KG1 (cell line): ENCODE data around the gene CAMK2D.

ENCODE experiments used
- DNase-seq: peaks from one replicate; lab custom pipeline; 2025; lab: John Stamatoyannopoulos, UW

The CAMK2D gene

DNA sequence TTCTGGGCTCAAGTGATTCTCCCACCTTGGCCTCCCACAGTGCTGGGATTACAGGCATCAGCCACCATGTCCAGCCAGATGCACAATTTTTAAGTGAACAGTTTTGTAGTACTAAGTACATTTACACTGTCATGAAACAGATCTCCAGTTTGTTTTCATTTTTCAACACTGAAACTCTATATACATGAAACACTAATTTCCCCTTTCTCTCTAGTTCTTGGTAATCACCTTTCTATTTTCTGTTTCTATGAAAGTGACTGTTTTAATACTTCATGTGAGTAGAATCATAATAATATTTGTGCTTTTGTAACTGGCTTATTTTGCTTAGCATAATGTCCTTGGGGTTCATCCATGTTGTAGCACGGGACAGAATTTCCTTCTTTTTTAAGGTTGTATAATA is 237.4 kb downstream of the CAMK2D start:
- DNase-seq: no peak

DNA sequence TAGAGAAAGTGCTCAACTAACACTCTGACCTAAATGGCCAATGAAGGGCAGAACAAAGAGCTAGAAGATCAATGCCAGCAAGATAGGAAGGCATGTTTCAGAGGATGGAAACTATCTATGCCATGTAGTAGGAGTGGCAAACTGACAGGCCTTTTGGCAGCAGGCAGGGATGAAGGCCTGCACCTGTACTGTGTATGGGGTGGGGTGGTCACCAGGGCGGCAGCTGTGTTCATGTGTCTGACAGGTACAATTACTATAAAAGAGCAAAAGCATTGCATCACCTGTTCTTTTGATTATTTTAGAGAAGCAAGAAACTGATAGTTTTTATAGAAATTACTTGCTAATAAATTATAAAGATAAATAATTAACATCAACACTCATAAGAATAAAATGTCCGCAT is 239.1 kb downstream of the CAMK2D start:
- DNase-seq: no peak

DNA sequence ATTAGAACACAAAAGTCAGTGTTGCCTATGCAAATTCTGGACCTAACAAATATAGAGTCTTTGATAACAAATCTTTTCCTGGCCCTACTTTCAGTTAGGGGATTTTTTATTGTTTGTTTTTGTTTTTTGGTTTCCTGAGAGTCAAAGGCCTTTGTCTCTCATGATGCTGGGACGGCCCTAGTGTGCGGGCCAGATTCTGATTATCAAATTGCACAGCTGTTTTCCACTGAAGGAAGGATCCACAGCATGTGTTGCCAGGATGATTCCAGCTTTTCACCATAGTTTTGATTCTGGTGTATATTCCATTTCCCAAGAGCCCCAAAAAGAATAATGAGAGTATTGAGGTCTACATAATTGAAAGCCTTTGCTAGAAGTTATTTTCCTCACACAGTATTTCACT is 248.2 kb downstream of the CAMK2D start:
- no peak for DNase-seq

DNA sequence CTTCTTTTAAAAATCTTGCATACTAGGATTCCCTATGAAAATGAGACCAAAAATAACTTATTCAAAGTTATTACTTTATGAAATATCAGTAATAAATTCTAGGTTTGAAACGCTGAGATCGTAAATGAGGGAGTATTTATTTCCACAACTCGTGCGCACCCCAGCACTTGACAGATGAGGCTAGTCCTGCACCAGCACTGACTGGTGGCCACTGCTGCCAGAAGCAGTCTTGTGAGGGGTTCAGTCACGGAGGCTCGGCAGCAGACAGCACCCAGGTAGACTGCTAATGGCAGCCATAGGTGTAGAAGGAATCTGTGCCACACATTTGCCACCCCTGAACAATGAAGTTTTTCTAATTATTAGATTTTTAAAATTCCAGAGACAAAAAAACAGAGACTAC is 248.7 kb downstream of the CAMK2D start:
- DNase-seq: no peak

DNA sequence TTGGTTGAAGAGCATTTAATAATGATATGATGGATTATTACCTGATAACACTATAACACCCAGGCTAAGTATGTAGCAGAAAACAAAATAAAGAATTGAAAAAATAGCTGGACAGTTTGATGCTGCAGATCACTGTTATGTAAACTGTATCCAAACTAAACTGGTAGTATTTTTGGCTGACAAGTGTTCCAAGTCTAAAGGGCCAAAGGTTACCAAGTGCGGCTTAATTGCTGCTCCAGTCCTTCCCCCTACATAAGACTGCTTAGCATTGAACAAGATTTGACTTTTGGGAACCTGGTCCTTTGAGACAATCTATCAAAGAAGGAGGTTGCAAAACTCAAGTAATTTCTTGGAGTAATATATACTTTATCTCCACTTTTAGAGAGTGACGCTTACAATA is 249.6 kb downstream of the CAMK2D start:
- no peak for DNase-seq

DNA sequence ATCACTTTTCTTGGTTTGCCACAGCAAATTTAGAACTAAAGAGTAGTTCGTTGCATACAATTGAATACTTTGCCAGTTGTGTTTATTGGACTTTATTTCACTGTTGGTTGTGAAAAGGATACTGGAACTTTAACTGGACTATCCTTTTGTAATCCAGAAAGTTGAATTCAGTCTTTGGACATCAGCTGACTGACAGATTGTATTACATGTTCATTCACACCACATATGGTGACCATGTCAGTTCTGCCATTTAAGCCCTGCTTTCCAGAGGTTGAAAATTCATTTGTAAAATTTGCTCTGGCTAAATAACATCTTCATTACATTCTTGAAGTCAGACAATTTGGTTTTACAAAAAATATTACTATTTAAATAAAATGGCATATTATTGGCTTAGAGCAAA is 251.7 kb downstream of the CAMK2D start:
- DNase-seq: no peak

DNA sequence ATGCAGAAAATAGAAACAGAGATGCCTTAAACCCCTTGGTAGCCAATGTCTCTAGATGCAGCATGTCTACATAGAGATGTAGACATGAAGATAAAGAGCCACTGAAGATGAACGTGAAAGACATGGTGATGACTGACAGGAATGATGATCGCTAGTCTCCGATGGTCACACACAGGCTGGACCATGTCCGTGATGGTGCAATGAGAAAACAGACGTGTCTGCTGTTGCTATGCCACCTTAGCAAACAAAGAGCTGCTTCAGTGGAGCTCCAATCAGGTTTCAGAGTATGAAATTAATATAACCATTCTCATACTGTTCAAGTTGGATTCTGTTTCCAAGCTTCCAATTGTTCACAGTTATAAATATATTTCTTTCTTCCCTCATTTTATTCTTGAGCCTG is 256.5 kb downstream of the CAMK2D start:
- DNase-seq: no peak

DNA sequence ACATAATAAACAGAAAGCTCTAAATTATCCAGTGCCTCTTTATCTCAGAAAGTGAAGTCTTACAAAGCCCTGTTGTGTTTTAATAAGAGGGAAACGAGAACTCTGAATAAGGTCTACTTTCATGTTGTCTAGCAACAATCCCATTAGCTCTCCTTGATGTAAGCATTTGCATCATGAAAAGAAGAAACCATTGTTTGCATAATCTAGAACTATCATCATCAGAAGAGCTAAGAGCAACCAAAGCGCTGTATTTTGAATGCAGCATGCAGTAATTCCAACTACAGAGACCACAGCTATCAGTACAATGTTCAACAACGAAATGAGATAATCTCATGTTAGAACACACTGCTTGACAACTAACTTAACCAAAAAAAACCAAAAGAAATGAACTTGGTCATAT is 257.1 kb downstream of the CAMK2D start:
- no peak for DNase-seq

DNA sequence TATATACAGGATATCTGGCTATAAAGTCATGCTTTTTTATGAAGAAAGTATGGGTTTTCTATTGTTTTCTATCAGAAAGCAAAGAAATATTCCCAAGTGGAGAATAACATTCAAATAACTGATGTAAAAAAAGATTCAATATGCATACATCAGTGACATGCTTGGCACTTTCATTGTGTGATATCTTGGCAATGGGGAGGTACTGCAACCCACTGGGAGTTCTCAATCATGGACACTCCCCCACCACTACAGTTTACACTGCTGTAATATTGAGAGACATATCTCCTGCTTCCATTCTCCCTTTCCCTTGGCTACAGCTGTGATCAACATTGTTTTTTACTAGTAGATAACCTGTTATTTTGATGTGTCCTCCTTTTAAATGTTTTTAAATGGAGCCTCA is 257.8 kb downstream of the CAMK2D start:
- DNase-seq: no peak

DNA sequence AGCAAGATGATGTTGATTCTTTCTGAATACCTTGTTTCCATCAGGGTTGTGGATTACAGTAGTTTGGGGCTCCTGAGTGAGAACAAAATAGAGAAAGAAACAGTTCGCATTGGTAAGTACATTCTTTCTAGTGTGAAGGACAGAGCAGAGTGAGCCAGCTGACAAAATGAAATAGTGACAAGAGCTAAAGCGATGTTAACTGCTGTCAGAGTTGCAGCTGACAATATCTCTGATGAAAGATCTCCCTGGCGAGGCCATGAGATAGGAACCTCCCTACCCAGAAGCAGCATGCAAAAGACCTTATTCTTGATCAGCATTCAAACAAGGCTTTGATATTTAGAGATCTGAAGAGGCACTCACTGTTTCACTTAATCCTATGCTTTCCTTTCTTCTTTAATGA is 258.6 kb downstream of the CAMK2D start:
- no peak for DNase-seq

DNA sequence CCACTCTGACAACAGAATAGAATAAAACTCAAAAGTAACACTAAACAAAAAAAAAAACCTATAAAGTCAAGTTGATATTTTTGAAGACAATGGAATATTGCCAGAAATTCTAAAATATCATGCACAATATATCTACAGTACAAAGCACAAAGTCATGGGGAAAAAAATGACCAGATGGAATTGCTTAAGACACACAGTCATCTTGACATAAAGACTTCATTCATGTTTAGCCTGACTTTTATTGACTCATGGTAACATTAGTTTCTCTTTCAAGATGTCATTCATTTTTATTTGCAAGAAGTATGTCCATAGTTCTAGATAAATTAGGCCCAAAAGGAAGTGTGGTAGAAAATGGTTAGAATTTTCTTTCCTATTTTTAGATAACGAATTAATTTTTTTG is 259.1 kb downstream of the CAMK2D start:
- DNase-seq: no peak

DNA sequence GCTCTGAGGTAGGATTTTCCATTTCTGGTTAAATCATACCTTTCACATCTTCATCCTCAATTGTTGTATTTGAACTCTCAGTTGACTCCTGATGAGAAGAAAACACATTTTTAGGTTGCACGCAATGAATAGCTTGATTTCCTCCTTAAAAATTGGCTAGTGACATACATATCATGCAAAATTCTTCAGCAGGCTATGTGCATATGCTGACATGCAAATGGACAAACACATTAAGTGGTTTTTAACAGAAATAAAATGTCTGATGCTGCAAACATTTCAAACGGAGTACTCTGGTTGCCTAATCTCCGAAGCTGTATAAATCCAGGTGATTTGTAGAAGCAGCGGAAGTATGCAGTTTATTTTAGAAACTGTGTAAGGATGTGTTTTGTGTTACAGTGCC is 261.1 kb downstream of the CAMK2D start:
- DNase-seq: no peak

DNA sequence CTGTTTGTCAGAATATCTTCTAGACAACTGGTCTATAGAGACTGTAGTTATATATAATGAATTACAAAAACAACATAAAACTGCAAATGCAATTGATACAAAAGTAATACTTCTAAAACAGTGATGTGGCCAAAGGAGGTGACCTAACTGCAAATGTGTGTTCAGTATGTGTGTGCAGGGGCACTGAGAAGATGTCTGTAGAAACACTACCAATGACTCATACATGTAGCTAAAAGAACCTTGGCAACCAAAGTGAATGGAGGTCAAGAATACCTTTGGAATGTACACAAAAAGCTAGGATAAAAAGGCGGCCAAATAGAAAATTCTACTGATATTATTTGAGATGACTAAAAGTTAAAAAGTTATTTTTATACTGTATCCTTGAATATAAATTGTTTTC is 261.8 kb downstream of the CAMK2D start:
- no peak for DNase-seq

DNA sequence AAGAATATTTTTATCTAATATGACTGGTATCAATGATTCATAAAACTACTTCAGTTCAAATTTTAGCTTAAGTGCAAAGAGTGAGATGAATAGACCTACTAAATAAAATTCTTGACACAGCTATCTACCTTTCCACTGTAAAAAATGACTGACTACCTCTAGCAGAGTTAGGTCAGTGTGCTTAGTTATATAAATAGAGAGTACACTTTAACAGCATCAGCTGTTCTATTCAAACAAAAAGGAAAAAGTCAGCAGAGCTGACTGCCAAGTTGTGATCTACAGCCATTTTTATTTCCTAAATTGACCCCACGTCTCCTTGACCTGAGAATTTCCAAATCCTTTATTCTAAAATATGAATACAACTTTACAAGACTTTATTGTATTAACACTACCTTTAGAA is 262.4 kb downstream of the CAMK2D start:
- DNase-seq: no peak

DNA sequence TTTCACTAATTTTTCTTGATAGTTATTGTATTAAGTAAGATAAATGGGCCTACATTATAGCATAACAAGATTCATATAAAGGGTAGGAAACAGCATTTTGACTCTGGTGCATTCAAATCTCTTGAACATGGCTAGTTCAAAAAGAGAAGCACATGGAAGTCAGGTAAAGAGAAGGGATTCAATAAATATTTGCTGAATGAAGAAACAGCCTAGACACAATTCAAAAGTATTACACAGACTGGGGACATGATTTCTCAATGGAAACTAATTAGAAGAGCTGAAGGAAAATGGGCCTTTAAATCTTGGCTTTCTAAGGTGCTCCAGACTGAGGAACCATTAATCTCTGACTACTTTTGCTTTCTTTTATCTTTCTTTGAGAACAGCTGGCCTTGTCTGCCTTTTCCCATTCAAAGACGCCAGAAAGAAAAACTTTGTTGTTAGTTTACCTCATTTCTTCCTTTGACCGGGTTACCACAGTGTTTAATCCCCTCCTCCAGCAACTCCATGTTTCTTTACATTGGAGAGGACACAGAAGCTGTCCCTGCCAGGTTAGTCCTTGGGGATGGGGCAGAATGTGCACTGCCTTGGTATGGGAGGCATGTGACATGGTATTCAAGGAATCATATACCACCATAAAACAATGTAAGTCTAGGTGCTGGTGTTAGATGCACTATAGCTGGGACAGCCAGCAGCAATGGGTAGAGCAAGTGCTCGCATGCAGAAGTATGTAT is 264.2 kb downstream of the CAMK2D start:
- no peak for DNase-seq

DNA sequence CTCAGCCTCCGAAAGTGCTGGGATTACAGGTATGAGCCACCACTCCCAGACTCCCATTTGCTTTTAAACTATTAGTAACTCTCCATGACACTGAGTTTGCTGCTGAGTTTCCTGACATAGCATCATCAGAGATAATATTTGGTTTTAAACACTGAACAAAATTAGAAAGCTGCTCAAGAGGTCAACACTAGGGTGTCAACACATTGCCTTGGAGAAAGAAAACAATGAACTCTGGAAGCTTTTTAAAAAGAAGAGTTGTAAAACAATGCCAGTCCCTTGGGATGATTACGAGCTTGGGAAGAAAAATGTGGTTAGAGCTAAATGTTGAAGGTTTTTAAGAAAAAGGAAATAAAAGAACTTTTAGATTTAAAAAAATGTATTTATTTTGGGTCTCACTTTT is 264.8 kb downstream of the CAMK2D start:
- no peak for DNase-seq

DNA sequence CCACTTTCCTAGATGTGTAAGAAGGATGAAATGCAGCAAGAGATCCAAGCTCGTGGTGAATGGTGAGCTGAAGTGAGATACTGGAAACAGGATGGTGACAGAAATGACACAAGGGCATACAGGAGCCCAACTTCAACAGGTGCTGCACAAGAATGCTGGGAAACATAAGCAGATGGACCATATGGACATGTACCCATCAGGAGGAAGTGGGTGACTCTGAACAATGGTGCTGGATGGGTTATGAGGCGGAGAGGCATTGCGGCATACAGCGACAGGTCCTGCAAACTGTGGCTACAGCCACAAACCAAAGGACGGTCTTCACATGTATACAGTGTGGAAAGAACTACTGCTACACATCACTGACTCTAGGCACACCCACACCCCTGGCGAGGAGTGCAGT is 265.7 kb downstream of the CAMK2D start:
- no peak for DNase-seq

DNA sequence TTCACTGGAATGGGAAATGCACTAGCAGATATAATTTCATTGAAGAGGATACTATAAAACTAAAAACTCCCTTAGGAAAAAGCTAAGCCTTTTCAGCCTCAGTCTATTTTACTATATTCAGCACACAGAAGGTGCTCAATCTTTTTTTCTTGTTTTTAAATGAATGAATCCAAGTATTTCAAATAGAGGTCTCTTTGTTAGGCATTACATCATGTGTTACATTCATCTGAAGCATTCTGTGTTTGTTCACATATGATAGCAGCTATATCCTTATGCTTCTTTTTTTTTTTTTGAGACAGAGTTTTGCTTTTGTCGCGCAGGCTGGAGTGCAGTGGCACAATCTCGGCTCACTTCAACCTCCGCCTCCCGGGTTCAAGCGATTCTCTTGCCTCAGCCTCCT is 278.4 kb downstream of the CAMK2D start:
- DNase-seq: no peak

DNA sequence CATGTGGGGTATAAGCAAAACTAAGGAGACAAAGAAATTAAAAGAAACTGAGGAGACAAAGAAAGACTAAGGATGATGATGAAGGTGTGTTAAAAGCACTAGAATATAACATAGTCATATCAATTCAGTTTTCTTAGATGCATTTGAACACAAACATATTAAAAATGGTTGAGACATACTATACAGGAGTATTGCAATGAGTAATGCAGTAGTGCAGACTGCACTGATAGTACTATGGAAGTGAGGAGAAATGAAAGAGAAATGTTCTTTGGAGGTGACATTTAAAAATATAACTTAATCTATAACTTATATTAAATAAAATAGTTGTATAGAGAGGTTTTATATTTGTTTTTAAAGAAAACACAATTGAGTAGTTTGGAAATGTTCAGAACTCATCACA is 279.2 kb downstream of the CAMK2D start:
- DNase-seq: no peak

DNA sequence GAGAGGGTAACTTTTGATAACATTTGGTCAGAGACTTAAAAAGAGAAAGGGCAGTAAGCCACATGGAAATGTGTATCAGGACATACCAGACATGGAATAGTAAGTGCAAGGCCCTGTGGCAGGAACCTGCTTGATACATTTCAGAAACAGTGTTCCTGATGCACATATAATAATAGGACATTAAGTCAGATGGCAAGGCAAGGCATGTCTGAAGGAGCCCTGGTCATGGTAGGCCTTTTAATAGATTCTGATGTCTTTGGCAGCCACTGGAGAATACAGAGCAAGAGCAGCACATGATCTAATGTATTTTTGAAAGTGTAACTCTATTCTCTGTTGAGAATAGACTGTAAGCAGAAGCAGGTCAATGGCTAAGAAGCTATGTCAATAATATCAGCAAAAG is 279.7 kb downstream of the CAMK2D start:
- no peak for DNase-seq

DNA sequence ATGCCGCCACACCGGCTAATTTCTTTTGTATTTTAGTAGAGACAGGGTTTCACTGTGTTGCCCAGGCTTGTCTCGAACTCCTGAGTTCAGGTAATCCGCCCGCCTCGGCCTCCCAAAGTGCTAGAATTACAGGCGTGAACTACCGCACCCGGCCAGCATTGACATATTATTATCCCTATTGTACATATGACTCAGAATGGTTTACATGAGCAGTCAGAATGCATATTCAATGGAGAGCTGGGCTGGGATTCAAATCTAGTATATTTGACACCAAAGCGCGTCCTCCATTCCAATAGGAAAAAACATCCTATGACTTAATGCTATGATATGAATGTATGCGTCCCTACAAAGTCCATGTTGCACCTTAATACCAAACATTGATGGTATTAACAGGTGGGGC is 281.4 kb downstream of the CAMK2D start:
- DNase-seq: no peak

DNA sequence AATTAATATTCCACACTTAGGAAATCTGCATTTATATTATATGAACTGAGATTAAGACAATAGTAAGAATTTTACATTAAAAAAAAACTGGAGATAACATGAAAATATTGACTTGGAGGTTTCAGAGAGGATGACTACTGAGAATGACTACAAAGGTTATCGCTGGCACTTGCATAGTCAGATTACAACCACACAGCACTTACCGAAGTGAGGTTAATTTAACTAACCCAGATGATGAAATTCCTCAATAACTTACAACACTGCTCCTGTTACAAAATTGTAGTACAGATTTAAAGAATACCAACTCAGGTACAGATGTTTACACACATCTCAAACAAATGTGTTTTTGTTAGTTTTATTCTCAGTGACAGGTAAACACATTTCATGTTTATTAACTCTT is 283.5 kb downstream of the CAMK2D start:
- no peak for DNase-seq

DNA sequence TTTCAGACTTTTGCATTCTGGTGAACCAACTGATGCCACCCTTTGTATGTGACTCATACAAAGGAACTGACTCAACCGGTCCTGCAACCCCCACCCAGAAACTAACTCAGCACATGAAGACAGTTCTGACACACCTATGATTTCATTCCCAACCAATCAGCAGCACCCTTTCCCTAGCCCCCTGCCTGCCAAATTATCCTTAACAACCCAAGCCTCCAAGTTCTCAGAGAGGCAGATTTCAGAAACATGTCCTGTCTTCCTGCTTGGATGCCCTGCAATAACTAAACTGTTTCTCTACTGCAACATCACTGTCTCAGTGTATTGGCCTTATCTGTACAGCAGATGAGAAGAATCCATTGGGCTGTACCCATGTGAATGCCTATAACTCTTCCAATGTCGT is 284.7 kb downstream of the CAMK2D start:
- no peak for DNase-seq

DNA sequence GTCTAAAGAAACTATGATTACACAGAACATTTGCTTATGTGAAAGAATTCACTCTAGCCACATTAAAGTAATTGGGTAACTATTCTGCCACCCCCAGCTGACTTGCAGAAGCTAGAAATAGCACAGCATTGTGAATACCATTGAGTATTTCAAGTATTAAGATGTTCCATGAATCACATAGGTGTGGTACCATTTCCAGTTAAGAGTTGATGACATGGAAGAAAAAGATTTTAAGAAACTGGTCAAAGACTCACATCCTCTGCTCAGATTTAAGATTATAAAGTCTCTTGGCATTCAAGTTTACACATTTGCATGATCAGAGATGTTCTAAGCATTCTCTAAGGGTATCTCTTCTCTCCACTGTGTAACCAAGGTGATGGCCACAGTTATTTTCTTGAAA is 287.5 kb downstream of the CAMK2D start:
- no peak for DNase-seq

DNA sequence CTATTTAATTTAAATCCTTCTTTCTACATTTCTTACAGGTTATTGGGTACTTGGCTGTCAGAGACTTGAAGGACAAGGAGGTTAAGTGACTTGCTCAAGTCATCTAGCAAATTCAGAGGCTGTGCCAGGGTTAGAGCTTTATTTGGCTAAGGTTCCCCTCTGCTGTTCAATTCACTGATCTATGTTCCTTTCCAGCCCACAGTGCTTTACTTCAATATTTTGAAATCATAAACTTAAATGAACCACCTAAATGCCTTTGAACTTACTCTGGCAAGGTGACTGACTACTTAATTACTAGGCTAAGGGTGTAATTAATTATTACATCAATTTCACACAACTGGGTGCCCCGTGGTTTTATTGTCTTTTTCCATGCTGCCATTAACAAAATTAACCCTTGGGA is 288.7 kb downstream of the CAMK2D start:
- no peak for DNase-seq
